Fibroblast of lung (primary cell): ENCODE results near the gene VAMP2.

ENCODE experiments used
- CTCF ChIP-seq, 2 donors: IDR thresholded peaks in 1 of 2; conservative IDR thresholded peaks in 1 of 2; 1 replicate in 1 of 2; 2 replicates in 1 of 2; pipeline ENCODE4 v1.5.1; 2011 to 2012; ENCODE audit warnings: low read length in 2 of 2, control low read depth in 1 of 2, inconsistent platforms in 1 of 2, low read depth in 1 of 2, mild to moderate bottlenecking in 1 of 2
- EZH2 ChIP-seq: IDR thresholded peaks from 2 replicates; pipeline ENCODE4 v1.5.1; 2012; ENCODE audit warnings: low read length, control low read depth, mild to moderate bottlenecking; ENCODE audit errors: missing control alignments

GRCh38 chr17:8146381-8147140 lies 16.2 kb downstream of the VAMP2 start:
- TF ChIP-seq CTCF (conservative IDR thresholded peaks at IDR 0.05 in 1 of 2, IDR thresholded peaks at IDR 0.05 in 1 of 2; ENCODE audit: low read depth in 1 of 2, low read length in 2 of 2), result no peak
- no peak for TF ChIP-seq EZH2
